OCI-LY7 (cell line): Measurements from ENCODE around the gene TMA16. TPM values are rescaled to one million over a fixed set of nuclear protein-coding genes. Genes with fewer than 3 reads are reported as not detected.

Source experiments
- BruUV-seq: library from RNA; stranded (reverse); fragments of 400-500 nt; replicated peaks from 2 replicates; lab custom pipeline; 2021; lab: Mats Ljungman, UMichigan
- CTCF ChIA-PET: fragments of 300-600 bp; sonication (Branson Sonifier 250); formaldehyde crosslinking; loops from one replicate; lab custom pipeline; 2022; ENCODE audit warnings: antibody characterized with exemption; ENCODE audit not compliant: unreplicated experiment; lab: Charles Lee
- POLR2A ChIA-PET: fragments of 300-600 bp; sonication (Branson Sonifier 250); formaldehyde crosslinking; loops from one replicate; lab custom pipeline; 2022; ENCODE audit warnings: antibody characterized with exemption; lab: Charles Lee
- DNase-seq: peaks from one replicate; pipeline ENCODE4 v3.0.0-alpha.2; 2015; ENCODE audit warnings: low spot score
- H2AFZ ChIP-seq: fragments of 200-600 bp; sonication (generic), shearing (Covaris generic); 2 replicates; pipeline ENCODE4 v1.6.1; 2014; ENCODE audit warnings: mild to moderate bottlenecking, antibody characterized with exemption, low read length, moderate library complexity
- H3K27ac ChIP-seq: fragments of 200-600 bp; sonication (generic); 2 replicates; pipeline ENCODE4 v1.5.1; 2014; ENCODE audit warnings: mixed run types, low read depth, mild to moderate bottlenecking, moderate library complexity, low read length, inconsistent platforms; ENCODE audit not compliant: poor library complexity, severe bottlenecking
- H3K36me3 ChIP-seq: fragments of 200-600 bp; sonication (generic); 2 replicates; pipeline ENCODE4 v1.6.1; 2014; ENCODE audit warnings: mild to moderate bottlenecking, antibody characterized with exemption, low read length, moderate library complexity, mixed read lengths; ENCODE audit not compliant: insufficient read depth
- H3K4me1 ChIP-seq: fragments of 200-600 bp; sonication (generic); 2 replicates; pipeline ENCODE4 v1.5.1; 2014; ENCODE audit warnings: mild to moderate bottlenecking, low read length; ENCODE audit not compliant: insufficient read depth, poor library complexity, severe bottlenecking
- H3K4me2 ChIP-seq: fragments of 200-600 bp; sonication (generic); 2 replicates; pipeline ENCODE4 v1.6.1; 2014; ENCODE audit warnings: mild to moderate bottlenecking, low read length
- H3K4me3 ChIP-seq: fragments of 200-600 bp; sonication (generic); 2 replicates; pipeline ENCODE4 v1.5.1; 2014; ENCODE audit warnings: mild to moderate bottlenecking, low read depth, low read length; ENCODE audit not compliant: poor library complexity, severe bottlenecking
- H3K79me2 ChIP-seq: fragments of 200-600 bp; sonication (generic); 2 replicates; pipeline ENCODE4 v1.6.1; 2016; ENCODE audit warnings: low read depth, mild to moderate bottlenecking, low read length, moderate library complexity, mixed read lengths; ENCODE audit not compliant: insufficient read depth
- H3K9me2 ChIP-seq: fragments of 200-600 bp; sonication (generic); 2 replicates; pipeline ENCODE4 v1.6.1; 2016; ENCODE audit warnings: mild to moderate bottlenecking, low read length, mixed read lengths; ENCODE audit not compliant: insufficient read depth
- H3K9me3 ChIP-seq: fragments of 200-600 bp; sonication (generic); 2 replicates; pipeline ENCODE4 v1.6.1; 2014; ENCODE audit warnings: mild to moderate bottlenecking, mixed run types, low read length, mixed read lengths
- H4K20me1 ChIP-seq: fragments of 200-600 bp; sonication (generic); 2 replicates; pipeline ENCODE4 v1.6.1; 2014; ENCODE audit warnings: mild to moderate bottlenecking, antibody characterized with exemption, low read length, moderate library complexity, mixed read lengths; ENCODE audit not compliant: insufficient read depth
- EZH2phosphoT487 ChIP-seq: fragments of 200-600 bp; sonication (generic); IDR thresholded peaks from 2 replicates; pipeline ENCODE4 v1.6.1; 2018; ENCODE audit warnings: low read depth, borderline replicate concordance, mild to moderate bottlenecking, mixed run types, antibody characterized with exemption, low read length, moderate library complexity, mixed read lengths
- intact Hi-C: fragments of 100-400 bp; cut with micrococcal nuclease; formaldehyde crosslinking; loops from one replicate; pipeline ENCODE4 v1.10.0; 2022; ENCODE audit not compliant: unreplicated experiment
- total RNA-seq, 2 experiments: library from RNA; depleted of rRNA in 1 of 2; stranded (reverse); fragments of >200 nt in 1 of 2; shearing (Covaris generic) in 1 of 2; gene quantifications; 2 replicates each; pipeline ENCODE4 v1.2.3, GENCODE V29; 2014 to 2022
- TF ChIP-seq, protein P1 (sequence below): fragments of 200-600 bp; sonication (generic); conservative IDR thresholded peaks from 2 replicates; pipeline ENCODE4 v1.5.1; 2014; ENCODE audit warnings: mild to moderate bottlenecking, antibody characterized with exemption, low read length, moderate library complexity, mixed read lengths

The TMA16 gene
- total RNA-seq, 2 experiments from 2014 or later, result 56.9 to 92.5 TPM

DNA sequence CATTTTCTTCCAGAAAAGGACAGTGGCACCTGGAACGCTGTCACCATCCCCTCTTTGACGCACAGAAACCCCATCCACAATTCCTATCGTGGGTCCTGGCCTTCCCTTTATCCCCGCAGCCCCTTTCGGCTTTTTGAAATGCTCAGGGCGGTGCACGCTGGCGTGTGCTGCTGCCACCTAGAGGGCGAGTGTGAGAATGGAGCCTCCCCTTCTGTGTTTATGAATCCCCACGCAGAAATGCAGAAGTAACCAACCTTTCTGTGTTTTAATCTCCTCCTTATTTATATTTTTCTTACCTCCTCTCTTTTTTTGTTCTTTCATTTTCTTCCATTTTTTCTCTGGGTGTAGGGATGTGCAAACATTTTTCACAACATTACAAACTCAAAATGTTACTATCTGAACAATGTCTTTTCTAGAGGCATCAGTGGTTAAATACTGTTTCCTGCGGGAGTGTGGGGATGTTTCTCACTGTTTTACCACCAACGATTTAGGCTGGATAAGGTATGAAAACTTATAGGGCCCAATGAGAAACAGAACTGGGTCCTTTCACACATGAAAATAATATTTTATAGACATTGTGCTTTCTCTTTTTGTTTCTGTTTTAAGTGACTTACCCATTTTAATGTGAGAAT, 50.0 kb downstream of the TMA16 start:
- H3K4me1 ChIP-seq, result peaks cover 7% of the 10 kb centered on the region
- H3K4me2 ChIP-seq, result peak overlapping the region; percentile 54
- no peaks in the 10 kb centered on the region for H4K20me1 ChIP-seq
- ChIA-PET POLR2A (interaction anchor here (1.7 kb wide), 1 partner anchor 51 kb away, joined by 8 read pairs; the partner anchor contains the start of gene TMA16), CTCF (interaction anchor here (2.1 kb wide), 1 partner anchor 58 kb away, joined by 12 read pairs; no protein-coding TSS in a partner anchor)
- H3K79me2 ChIP-seq, result no peaks in the 10 kb centered on the region
- intact Hi-C loops, result loop anchor here (1.0 to 10.0 kb wide), 5 partner anchors 60 to 497 kb away; partner anchors contain the start of gene NAF1
- no TSS peak for BruUV-seq
- no peaks in the 10 kb centered on the region for H3K9me3 ChIP-seq
- TF ChIP-seq, protein P1, sequence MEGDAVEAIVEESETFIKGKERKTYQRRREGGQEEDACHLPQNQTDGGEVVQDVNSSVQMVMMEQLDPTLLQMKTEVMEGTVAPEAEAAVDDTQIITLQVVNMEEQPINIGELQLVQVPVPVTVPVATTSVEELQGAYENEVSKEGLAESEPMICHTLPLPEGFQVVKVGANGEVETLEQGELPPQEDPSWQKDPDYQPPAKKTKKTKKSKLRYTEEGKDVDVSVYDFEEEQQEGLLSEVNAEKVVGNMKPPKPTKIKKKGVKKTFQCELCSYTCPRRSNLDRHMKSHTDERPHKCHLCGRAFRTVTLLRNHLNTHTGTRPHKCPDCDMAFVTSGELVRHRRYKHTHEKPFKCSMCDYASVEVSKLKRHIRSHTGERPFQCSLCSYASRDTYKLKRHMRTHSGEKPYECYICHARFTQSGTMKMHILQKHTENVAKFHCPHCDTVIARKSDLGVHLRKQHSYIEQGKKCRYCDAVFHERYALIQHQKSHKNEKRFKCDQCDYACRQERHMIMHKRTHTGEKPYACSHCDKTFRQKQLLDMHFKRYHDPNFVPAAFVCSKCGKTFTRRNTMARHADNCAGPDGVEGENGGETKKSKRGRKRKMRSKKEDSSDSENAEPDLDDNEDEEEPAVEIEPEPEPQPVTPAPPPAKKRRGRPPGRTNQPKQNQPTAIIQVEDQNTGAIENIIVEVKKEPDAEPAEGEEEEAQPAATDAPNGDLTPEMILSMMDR, result peak; percentile 99
- no peak for TF ChIP-seq EZH2phosphoT487
- DNase-seq, result peak; percentile 76
- H3K9me2 ChIP-seq, result no peaks in the 10 kb centered on the region
- no peak overlapping the region for H2AFZ ChIP-seq
- H3K36me3 ChIP-seq, result peaks cover 10% of the 10 kb centered on the region; the same call in 1 of the 2 replicates
- H3K4me3 ChIP-seq, result no peak overlapping the region
- H3K27ac ChIP-seq, result no peak overlapping the region

DNA sequence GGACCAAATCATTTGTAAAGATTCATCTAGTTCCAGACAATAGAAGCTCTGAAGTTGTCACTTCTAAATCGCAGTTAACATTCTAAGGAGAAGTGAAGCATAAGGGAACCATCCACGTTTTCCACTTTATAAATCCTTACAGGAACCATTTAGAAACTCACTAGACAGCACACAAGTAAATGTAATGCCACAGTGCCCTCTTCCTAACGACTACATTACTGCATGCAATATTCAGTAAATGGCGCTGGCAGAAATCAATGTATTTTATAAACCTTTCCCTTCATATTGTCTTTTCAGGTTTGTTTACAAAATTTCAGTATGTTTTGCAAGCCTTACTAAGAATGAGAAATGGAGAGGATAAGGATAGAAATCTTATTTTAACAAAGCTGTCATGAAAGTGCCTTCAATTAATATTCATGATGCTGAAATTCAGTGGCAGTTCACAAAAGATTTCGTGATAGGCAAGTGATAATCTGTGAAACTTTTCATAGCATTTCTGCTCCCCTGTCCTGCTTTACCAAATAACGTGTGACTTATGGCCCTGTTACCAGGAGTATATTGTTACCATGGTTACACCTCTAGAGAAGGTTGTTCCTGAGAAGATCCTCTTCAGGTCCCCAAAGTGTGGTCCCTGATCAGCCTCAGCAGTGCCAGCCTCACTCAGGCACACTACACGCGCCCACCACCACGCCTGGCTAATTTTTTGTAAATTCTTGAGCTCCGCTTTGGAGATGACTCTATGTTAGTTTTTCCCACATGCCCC, 54.2 kb downstream of the TMA16 start:
- no peaks in the 10 kb centered on the region for H3K79me2 ChIP-seq
- H3K4me3 ChIP-seq, result no peak overlapping the region
- no peaks in the 10 kb centered on the region for H3K9me3 ChIP-seq
- no TSS peak for BruUV-seq
- TF ChIP-seq, protein P1, result peak; percentile 91
- no peak for TF ChIP-seq EZH2phosphoT487
- no peaks in the 10 kb centered on the region for H3K9me2 ChIP-seq
- CTCF ChIA-PET, result interaction anchor here (1.3 kb wide), 1 partner anchor 53 kb away, joined by 5 read pairs; no protein-coding TSS in a partner anchor
- H3K4me2 ChIP-seq, result no peak overlapping the region
- DNase-seq, result peak; percentile 64
- H4K20me1 ChIP-seq, result no peaks in the 10 kb centered on the region
- POLR2A ChIA-PET, result interaction anchor here (0.6 to 1.9 kb wide), 6 partner anchors 54 to 502 kb away, joined by 3 to 5 read pairs (median 4); partner anchors contain the start of gene TMA16
- intact Hi-C loops, result loop anchor here (1.0 to 10.0 kb wide), 4 partner anchors 63 to 1052 kb away; partner anchors contain the start of gene NAF1
- no peaks in the 10 kb centered on the region for H3K36me3 ChIP-seq
- H3K27ac ChIP-seq, result no peak overlapping the region
- H3K4me1 ChIP-seq, result peaks cover 11% of the 10 kb centered on the region
- H2AFZ ChIP-seq, result no peak overlapping the region
